Measurements from ENCODE around the gene NODAL.

Gene NODAL

DNA sequence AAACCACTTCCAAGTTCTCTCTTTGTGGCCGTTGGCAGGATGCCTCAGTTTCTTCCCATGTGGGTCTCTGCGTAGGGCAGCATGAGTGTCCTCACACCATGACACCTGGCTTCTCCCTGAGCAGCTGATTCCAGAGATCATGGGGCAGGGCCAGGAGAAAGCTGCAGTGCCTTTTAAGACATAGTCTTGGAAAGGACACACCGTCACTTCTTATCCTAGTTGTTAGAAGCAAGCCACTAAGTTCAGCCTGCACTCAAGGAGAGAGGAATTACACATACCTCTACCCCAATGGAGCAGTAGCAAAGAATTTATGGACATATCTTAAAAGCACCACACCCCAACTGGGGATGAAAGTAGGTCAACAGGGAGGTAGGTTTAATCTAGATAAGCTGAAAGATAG is 16.4 kb downstream of the NODAL start:
- peaks cover 3% of the 10 kb centered on the region for H3K4me1 ChIP-seq (ENCODE audit: control insufficient read depth, insufficient read depth, low read length)
- H3K36me3 ChIP-seq (ENCODE audit: control insufficient read depth, insufficient read depth, low read length): peaks cover 15% of the 10 kb centered on the region

DNA sequence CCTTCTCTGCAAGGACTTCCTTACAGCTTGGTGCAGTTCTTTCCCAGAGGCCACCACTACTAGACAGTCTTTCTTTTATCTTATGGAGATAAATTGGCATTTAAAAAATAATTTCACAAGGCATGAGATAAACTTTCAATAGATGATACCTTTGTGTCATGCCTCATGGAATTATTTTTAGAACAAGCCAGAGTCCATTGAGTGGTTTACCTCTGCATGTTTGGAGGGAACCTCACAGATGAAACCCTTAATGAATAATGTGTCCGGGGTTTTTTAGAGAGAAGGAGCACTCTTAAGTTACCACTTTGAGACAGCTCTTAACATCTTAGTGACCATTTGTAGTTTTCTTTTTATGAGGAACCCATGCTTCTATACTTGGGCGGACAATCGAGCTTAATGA is 17.2 kb downstream of the NODAL start:
- no peaks in the 10 kb centered on the region for H3K9me3 ChIP-seq (ENCODE audit: control insufficient read depth, insufficient read depth, low read length)

More for the DNA sequence above, 16.4 kb downstream of the NODAL start:
- H3K9ac ChIP-seq (ENCODE audit: low read depth, low read length): no peak overlapping the region
- H3K4me3 ChIP-seq (ENCODE audit: low read depth, low read length): no peak overlapping the region
- H3K27me3 ChIP-seq (ENCODE audit: control insufficient read depth, insufficient read depth, low read length): no peaks in the 10 kb centered on the region
- H3K9me3 ChIP-seq (ENCODE audit: control insufficient read depth, insufficient read depth, low read length): no peaks in the 10 kb centered on the region

DNA sequence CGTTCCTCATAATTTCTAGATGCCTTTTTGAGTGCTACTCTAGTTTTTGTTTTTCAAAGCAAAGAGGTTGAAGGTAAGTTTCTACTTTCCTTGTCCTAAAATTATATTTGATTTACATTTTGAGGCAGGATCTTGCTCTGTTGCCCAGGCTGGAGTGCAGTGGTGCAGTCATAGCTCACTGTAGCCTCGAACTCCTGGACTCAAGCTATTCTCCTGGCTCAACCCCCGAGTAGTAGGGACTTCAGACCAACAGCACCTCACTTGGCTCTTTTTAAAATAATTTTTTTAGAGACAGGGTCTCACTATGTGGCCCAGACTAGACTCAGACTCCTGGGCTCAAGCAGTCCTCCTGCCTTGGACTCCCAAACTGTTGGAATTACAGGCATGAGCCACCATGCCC is 22.8 kb downstream of the NODAL start:
- Histone ChIP-seq H3K36me3 (ENCODE audit: control insufficient read depth, insufficient read depth, low read length) (peaks cover 8% of the 10 kb centered on the region), H3K9ac (ENCODE audit: low read depth, low read length) (no peak overlapping the region), H3K4me1 (ENCODE audit: control insufficient read depth, insufficient read depth, low read length) (peaks cover under 1% of the 10 kb centered on the region), H3K27me3 (ENCODE audit: control insufficient read depth, insufficient read depth, low read length) (no peaks in the 10 kb centered on the region), H3K4me3 (ENCODE audit: low read depth, low read length) (no peak overlapping the region), H3K9me3 (ENCODE audit: control insufficient read depth, insufficient read depth, low read length) (no peaks in the 10 kb centered on the region)

More for the DNA sequence above, 17.2 kb downstream of the NODAL start:
- H3K27me3 ChIP-seq (ENCODE audit: control insufficient read depth, insufficient read depth, low read length): no peaks in the 10 kb centered on the region
- peaks cover 15% of the 10 kb centered on the region for H3K36me3 ChIP-seq (ENCODE audit: control insufficient read depth, insufficient read depth, low read length)
- H3K4me3 ChIP-seq (ENCODE audit: low read depth, low read length): no peak overlapping the region
- peaks cover 3% of the 10 kb centered on the region for H3K4me1 ChIP-seq (ENCODE audit: control insufficient read depth, insufficient read depth, low read length)
- no peak overlapping the region for H3K9ac ChIP-seq (ENCODE audit: low read depth, low read length)

GRCh38 chr10:70418229-70418628 is 23.3 kb downstream of the NODAL start:
- H3K4me3 ChIP-seq (ENCODE audit: low read depth, low read length): no peak overlapping the region
- no peaks in the 10 kb centered on the region for H3K4me1 ChIP-seq (ENCODE audit: control insufficient read depth, insufficient read depth, low read length)
- no peak overlapping the region for H3K9ac ChIP-seq (ENCODE audit: low read depth, low read length)
- H3K36me3 ChIP-seq (ENCODE audit: control insufficient read depth, insufficient read depth, low read length): peaks cover 8% of the 10 kb centered on the region
- no peaks in the 10 kb centered on the region for H3K9me3 ChIP-seq (ENCODE audit: control insufficient read depth, insufficient read depth, low read length)
- no peaks in the 10 kb centered on the region for H3K27me3 ChIP-seq (ENCODE audit: control insufficient read depth, insufficient read depth, low read length)

GRCh38 chr10:70417568-70417967 is 23.9 kb downstream of the NODAL start:
- peaks cover 3% of the 10 kb centered on the region for H3K36me3 ChIP-seq (ENCODE audit: control insufficient read depth, insufficient read depth, low read length)
- no peak overlapping the region for H3K4me3 ChIP-seq (ENCODE audit: low read depth, low read length)
- H3K4me1 ChIP-seq (ENCODE audit: control insufficient read depth, insufficient read depth, low read length): no peaks in the 10 kb centered on the region
- H3K27me3 ChIP-seq (ENCODE audit: control insufficient read depth, insufficient read depth, low read length): no peaks in the 10 kb centered on the region
- H3K9ac ChIP-seq (ENCODE audit: low read depth, low read length): no peak overlapping the region
- H3K9me3 ChIP-seq (ENCODE audit: control insufficient read depth, insufficient read depth, low read length): no peaks in the 10 kb centered on the region

DNA sequence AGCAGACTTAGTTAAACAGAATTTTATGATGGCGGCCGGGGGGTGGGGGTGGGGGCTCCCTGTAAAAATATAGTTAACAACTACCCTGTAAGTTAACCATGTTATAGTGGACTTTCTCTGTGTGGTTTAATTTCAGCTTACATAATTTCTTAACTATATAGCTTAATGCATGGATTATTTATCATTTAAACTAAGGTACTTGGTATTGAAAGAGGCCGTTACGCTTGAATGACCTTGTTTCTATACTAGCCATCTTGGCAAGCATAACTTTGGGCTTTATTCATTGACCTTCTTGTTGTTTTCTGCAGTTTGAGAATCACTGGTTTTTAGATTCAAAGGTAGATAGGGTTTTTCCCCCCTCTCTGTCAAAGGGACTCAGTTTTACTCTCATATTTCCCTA is 29.1 kb downstream of the NODAL start:
- no peaks in the 10 kb centered on the region for H3K27me3 ChIP-seq (ENCODE audit: control insufficient read depth, insufficient read depth, low read length)
- H3K9me3 ChIP-seq (ENCODE audit: control insufficient read depth, insufficient read depth, low read length): no peaks in the 10 kb centered on the region
- no peak overlapping the region for H3K9ac ChIP-seq (ENCODE audit: low read depth, low read length)
- H3K4me1 ChIP-seq (ENCODE audit: control insufficient read depth, insufficient read depth, low read length): peaks cover 7% of the 10 kb centered on the region
- no peak overlapping the region for H3K4me3 ChIP-seq (ENCODE audit: low read depth, low read length)
- no peaks in the 10 kb centered on the region for H3K36me3 ChIP-seq (ENCODE audit: control insufficient read depth, insufficient read depth, low read length)

DNA sequence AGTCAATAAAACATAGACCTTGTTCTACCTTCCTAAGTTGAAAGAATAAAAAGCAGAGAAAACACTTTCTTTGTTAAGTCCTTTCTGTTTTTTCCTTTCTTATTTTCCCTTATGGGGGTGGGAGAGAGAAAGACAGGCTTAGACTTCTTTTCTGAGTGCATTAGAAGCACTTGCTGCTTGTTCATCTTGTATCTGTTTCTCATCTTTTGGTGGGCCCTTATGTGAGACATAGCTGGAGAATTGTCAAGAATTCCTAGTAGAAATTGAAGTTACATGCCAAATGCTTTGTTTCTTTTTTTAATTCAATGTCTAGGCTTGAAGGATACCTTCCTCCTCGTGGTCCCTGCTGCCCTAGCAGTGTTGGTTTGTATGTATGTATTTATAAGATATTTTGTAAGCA is 30.9 kb downstream of the NODAL start:
- peaks cover 10% of the 10 kb centered on the region for H3K4me1 ChIP-seq (ENCODE audit: control insufficient read depth, insufficient read depth, low read length)
- no peaks in the 10 kb centered on the region for H3K36me3 ChIP-seq (ENCODE audit: control insufficient read depth, insufficient read depth, low read length)
- no peak overlapping the region for H3K4me3 ChIP-seq (ENCODE audit: low read depth, low read length)

DNA sequence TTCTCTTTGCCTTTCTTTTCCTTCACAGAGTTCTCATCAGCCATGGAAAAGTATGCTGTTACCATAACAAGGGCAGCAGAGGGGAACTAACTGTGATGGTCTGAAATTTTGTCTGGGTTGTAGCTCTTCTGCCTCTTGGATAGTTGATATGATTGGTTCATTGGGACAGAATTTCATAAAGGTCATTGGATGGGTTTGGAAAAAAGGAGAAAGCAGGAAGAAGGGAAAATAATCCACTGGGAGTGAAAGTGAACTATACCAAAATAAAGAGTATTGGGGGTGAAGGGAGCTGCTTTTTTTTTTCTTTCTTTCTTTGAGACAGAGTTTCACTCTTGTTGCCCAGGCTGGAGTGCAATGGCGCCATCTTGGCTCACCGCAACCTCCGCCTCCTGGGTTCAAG is 31.7 kb downstream of the NODAL start:
- H3K4me1 ChIP-seq (ENCODE audit: control insufficient read depth, insufficient read depth, low read length): peaks cover 10% of the 10 kb centered on the region

More for the DNA sequence above, 30.9 kb downstream of the NODAL start:
- no peaks in the 10 kb centered on the region for H3K9me3 ChIP-seq (ENCODE audit: control insufficient read depth, insufficient read depth, low read length)
- H3K27me3 ChIP-seq (ENCODE audit: control insufficient read depth, insufficient read depth, low read length): no peaks in the 10 kb centered on the region
- no peak overlapping the region for H3K9ac ChIP-seq (ENCODE audit: low read depth, low read length)

DNA sequence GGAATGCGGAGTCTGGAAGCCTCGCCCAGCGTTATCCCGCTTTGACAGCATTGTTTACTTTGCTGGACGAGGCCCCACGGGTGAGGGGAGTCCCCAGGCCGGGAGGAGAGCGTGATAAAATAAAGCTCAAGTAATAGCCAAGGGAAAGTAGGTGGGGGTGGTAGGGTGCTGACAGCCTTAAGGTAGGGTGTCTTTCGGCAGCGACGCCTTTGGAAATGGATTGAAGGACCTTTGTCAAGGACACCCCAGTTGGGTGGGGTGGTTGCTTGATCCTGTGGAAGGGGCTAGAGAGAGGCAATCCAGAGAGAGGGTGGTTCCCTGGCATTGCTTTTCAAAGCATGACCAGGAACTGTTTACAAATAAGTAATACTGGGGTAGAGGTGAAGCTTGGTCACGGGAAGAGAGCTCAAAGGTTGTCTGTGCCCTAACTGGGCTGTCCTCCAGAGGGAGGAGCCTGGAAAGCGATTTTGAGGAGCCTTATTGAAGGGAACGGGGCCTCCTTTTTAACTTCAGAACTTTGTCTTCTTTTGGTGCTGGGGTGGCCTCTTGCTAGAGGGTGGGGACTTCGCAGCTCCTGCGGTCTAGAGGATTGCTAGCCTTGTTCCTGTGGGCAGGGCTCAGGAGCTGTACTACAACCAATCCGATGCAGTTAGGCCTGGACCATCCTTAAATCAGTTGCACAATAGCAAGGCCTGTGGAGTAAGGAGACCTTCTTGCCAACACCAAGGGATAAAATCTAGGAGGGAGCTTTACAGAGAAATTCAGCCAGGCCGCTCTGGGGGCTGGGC is 36.2 kb downstream of the NODAL start:
- H3K4me1 ChIP-seq (ENCODE audit: control insufficient read depth, insufficient read depth, low read length): peaks cover 4% of the 10 kb centered on the region
- no peaks in the 10 kb centered on the region for H3K27me3 ChIP-seq (ENCODE audit: control insufficient read depth, insufficient read depth, low read length)
- H3K36me3 ChIP-seq (ENCODE audit: control insufficient read depth, insufficient read depth, low read length): no peaks in the 10 kb centered on the region
- peak overlapping the region; percentile 70 for H3K9ac ChIP-seq (ENCODE audit: low read depth, low read length)
- peak overlapping the region; percentile 87 for H3K4me3 ChIP-seq (ENCODE audit: low read depth, low read length)
- no peaks in the 10 kb centered on the region for H3K9me3 ChIP-seq (ENCODE audit: control insufficient read depth, insufficient read depth, low read length)

More for the DNA sequence above, 31.7 kb downstream of the NODAL start:
- Histone ChIP-seq H3K9ac (ENCODE audit: low read depth, low read length) (no peak overlapping the region), H3K4me3 (ENCODE audit: low read depth, low read length) (no peak overlapping the region), H3K9me3 (ENCODE audit: control insufficient read depth, insufficient read depth, low read length) (no peaks in the 10 kb centered on the region), H3K36me3 (ENCODE audit: control insufficient read depth, insufficient read depth, low read length) (no peaks in the 10 kb centered on the region), H3K27me3 (ENCODE audit: control insufficient read depth, insufficient read depth, low read length) (no peaks in the 10 kb centered on the region)

DNA sequence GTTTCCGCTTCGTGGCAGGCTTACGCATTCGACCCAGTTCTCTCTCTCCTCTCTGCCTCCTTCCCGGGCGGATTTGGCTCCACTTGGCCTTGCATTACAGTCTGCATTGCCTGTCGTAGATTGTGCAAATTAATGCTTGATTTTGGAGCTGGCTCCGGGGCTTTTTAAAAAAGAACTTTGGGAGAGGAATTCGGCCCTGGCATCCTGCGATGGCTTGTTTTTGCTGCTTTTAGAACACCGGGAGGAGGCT is 36.8 kb downstream of the NODAL start:
- peak overlapping the region; percentile 70 for H3K9ac ChIP-seq (ENCODE audit: low read depth, low read length)
- peak overlapping the region; percentile 87 for H3K4me3 ChIP-seq (ENCODE audit: low read depth, low read length)

GRCh38 chr10:70404036-70404786 is 37.3 kb downstream of the NODAL start, which contains the start of gene EIF4EBP2:
EIF4EBP2 (plus strand) TSS chr10:70404145; CDS start chr10:70404402, 257 bp downstream.
- H3K9me3 ChIP-seq (ENCODE audit: control insufficient read depth, insufficient read depth, low read length): no peaks in the 10 kb centered on the region
- peak within 1 kb of the TSS; percentile 70 for H3K9ac ChIP-seq (ENCODE audit: low read depth, low read length)
- peaks cover 4% of the 10 kb centered on the region for H3K4me1 ChIP-seq (ENCODE audit: control insufficient read depth, insufficient read depth, low read length)
- no peaks in the 10 kb centered on the region for H3K27me3 ChIP-seq (ENCODE audit: control insufficient read depth, insufficient read depth, low read length)
- H3K4me3 ChIP-seq (ENCODE audit: low read depth, low read length): peak within 1 kb of the TSS; percentile 87
- H3K36me3 ChIP-seq (ENCODE audit: control insufficient read depth, insufficient read depth, low read length): no peaks in the 10 kb centered on the region

More for the DNA sequence above, 36.8 kb downstream of the NODAL start:
- Histone ChIP-seq H3K4me1 (ENCODE audit: control insufficient read depth, insufficient read depth, low read length) (peaks cover 4% of the 10 kb centered on the region), H3K36me3 (ENCODE audit: control insufficient read depth, insufficient read depth, low read length) (no peaks in the 10 kb centered on the region), H3K9me3 (ENCODE audit: control insufficient read depth, insufficient read depth, low read length) (no peaks in the 10 kb centered on the region), H3K27me3 (ENCODE audit: control insufficient read depth, insufficient read depth, low read length) (no peaks in the 10 kb centered on the region)

- Histone ChIP-seq H3K9me3 (ENCODE audit: control insufficient read depth, insufficient read depth, low read length) (no peaks in the 10 kb centered on the region), H3K27me3 (ENCODE audit: control insufficient read depth, insufficient read depth, low read length) (no peaks in the 10 kb centered on the region), H3K36me3 (ENCODE audit: control insufficient read depth, insufficient read depth, low read length) (no peaks in the 10 kb centered on the region), H3K4me1 (ENCODE audit: control insufficient read depth, insufficient read depth, low read length) (peaks cover 4% of the 10 kb centered on the region), H3K4me3 (ENCODE audit: low read depth, low read length) (no peak overlapping the region), H3K9ac (ENCODE audit: low read depth, low read length) (no peak overlapping the region)
Measured at GRCh38 chr10:70403483-70404035, 37.9 kb downstream of the NODAL start.
